ENCODE data around the gene MBD3L1. TPM values are rescaled to one million over a fixed set of nuclear protein-coding genes. Genes with fewer than 3 reads are reported as not detected.

The MBD3L1 gene
- total RNA-seq, 1 donor from 2014 or later, result not detected

GRCh38 chr19:8815780-8816179, 16.4 kb upstream of the MBD3L1 start:
- TF ChIP-seq CTCF (IDR thresholded peaks at IDR 0.05), result no peak
- no peak for DNase-seq
- peaks cover 99% of the 10 kb centered on the region for H3K36me3 Mint-ChIP-seq (ENCODE audit: low read depth)
- intact Hi-C loops (cut with micrococcal nuclease), result no loop called here
- ATAC-seq (ENCODE audit: low read depth), result no peak
- no peak overlapping the region for H3K27ac Mint-ChIP-seq
- no peak overlapping the region for H3K4me3 Mint-ChIP-seq
- no peaks in the 10 kb centered on the region for H3K4me1 Mint-ChIP-seq
- ChIA-PET CTCF (no interaction called here), POLR2A (no interaction called here)
- H3K27me3 Mint-ChIP-seq, result no peaks in the 10 kb centered on the region
- peaks cover 56% of the 10 kb centered on the region for H3K9me3 Mint-ChIP-seq

- no peak for DNase-seq
- ATAC-seq (ENCODE audit: low read depth), result no peak
- POLR2A ChIA-PET, result no interaction called here
- intact Hi-C loops (cut with micrococcal nuclease), result no loop called here
- Mint-ChIP-seq H3K27ac (no peak overlapping the region), H3K9me3 (peaks cover 34% of the 10 kb centered on the region), H3K4me1 (no peaks in the 10 kb centered on the region), H3K27me3 (no peaks in the 10 kb centered on the region), H3K4me3 (no peak overlapping the region), H3K36me3 (ENCODE audit: low read depth) (peaks cover 97% of the 10 kb centered on the region)
- no peak for TF ChIP-seq CTCF (IDR thresholded peaks at IDR 0.05)
- CTCF ChIA-PET, result no interaction called here
Measured at GRCh38 chr19:8820234-8820633, 11.9 kb upstream of the MBD3L1 start.

GRCh38 chr19:8821748-8822241, 10.4 kb upstream of the MBD3L1 start:
- Mint-ChIP-seq H3K36me3 (ENCODE audit: low read depth) (peaks cover 88% of the 10 kb centered on the region), H3K4me1 (no peaks in the 10 kb centered on the region), H3K27me3 (no peaks in the 10 kb centered on the region), H3K27ac (no peak overlapping the region), H3K4me3 (no peak overlapping the region), H3K9me3 (peaks cover 22% of the 10 kb centered on the region)
- DNase-seq (no peak), ATAC-seq (ENCODE audit: low read depth) (no peak)
- TF ChIP-seq CTCF (IDR thresholded peaks at IDR 0.05), result no peak
- intact Hi-C loops (cut with micrococcal nuclease), result no loop called here
- ChIA-PET POLR2A (no interaction called here), CTCF (no interaction called here)

- no peak for DNase-seq
- CTCF ChIA-PET, result no interaction called here
- peaks cover 58% of the 10 kb centered on the region for H3K36me3 Mint-ChIP-seq (ENCODE audit: low read depth)
Measured at GRCh38 chr19:8826371-8826770, 5.8 kb upstream of the MBD3L1 start.

GRCh38 chr19:8827277-8827676, 4.9 kb upstream of the MBD3L1 start:
- intact Hi-C loops (cut with micrococcal nuclease), result no loop called here
- H3K4me1 Mint-ChIP-seq, result peaks cover 8% of the 10 kb centered on the region
- ChIA-PET POLR2A (no interaction called here), CTCF (no interaction called here)
- no peak for TF ChIP-seq CTCF (IDR thresholded peaks at IDR 0.05)
- ATAC-seq (ENCODE audit: low read depth), result no peak
- H3K4me3 Mint-ChIP-seq, result no peak overlapping the region
- peaks cover 49% of the 10 kb centered on the region for H3K36me3 Mint-ChIP-seq (ENCODE audit: low read depth)
- no peak overlapping the region for H3K27ac Mint-ChIP-seq
- no peak for DNase-seq
- no peaks in the 10 kb centered on the region for H3K9me3 Mint-ChIP-seq
- H3K27me3 Mint-ChIP-seq, result no peaks in the 10 kb centered on the region

More at GRCh38 chr19:8826371-8826770, 5.8 kb upstream of the MBD3L1 start:
- intact Hi-C loops (cut with micrococcal nuclease), result no loop called here
- TF ChIP-seq CTCF (IDR thresholded peaks at IDR 0.05), result no peak
- POLR2A ChIA-PET, result no interaction called here
- H3K27me3 Mint-ChIP-seq, result no peaks in the 10 kb centered on the region
- H3K27ac Mint-ChIP-seq, result no peak overlapping the region
- ATAC-seq (ENCODE audit: low read depth), result no peak
- no peak overlapping the region for H3K4me3 Mint-ChIP-seq
- no peaks in the 10 kb centered on the region for H3K9me3 Mint-ChIP-seq
- H3K4me1 Mint-ChIP-seq, result peaks cover 3% of the 10 kb centered on the region

Data from activated B cell treated with CpG ODN at 0.5 μM for 24 hours (primary cell).